Activated T-cell treated with anti-CD3 and anti-CD28 coated beads, Interleukin-2, amount 50 U/mL, for 24 hours (primary cell): ENCODE data around the gene SCAI.
"Not testable (repeated sequence)": the region's sequence is repeated elsewhere in the genome, so short reads cannot be mapped to it uniquely, and the experiment has no call there.

ENCODE experiments used
- DNase-seq: peaks from one replicate; pipeline ENCODE4 v3.0.0-alpha.2; 2020
- H3K27ac Mint-ChIP-seq: 2 replicates; pipeline ENCODE4 v1.8.0; 2020; ENCODE audit warnings: mild to moderate bottlenecking, mixed read lengths
- H3K27me3 Mint-ChIP-seq: 2 replicates; pipeline ENCODE4 v1.8.0; 2020; ENCODE audit warnings: mixed read lengths
- H3K36me3 Mint-ChIP-seq: 2 replicates; pipeline ENCODE4 v1.8.0; 2020; ENCODE audit warnings: low read depth, mixed read lengths
- H3K4me1 Mint-ChIP-seq: 2 replicates; pipeline ENCODE4 v1.8.0; 2020; ENCODE audit warnings: low read depth, mixed read lengths
- H3K4me3 Mint-ChIP-seq: 2 replicates; pipeline ENCODE4 v1.8.0; 2020; ENCODE audit warnings: mild to moderate bottlenecking, moderate library complexity, mixed read lengths
- H3K9me3 Mint-ChIP-seq: 2 replicates; pipeline ENCODE4 v1.8.0; 2020; ENCODE audit warnings: mixed read lengths

The SCAI gene

DNA sequence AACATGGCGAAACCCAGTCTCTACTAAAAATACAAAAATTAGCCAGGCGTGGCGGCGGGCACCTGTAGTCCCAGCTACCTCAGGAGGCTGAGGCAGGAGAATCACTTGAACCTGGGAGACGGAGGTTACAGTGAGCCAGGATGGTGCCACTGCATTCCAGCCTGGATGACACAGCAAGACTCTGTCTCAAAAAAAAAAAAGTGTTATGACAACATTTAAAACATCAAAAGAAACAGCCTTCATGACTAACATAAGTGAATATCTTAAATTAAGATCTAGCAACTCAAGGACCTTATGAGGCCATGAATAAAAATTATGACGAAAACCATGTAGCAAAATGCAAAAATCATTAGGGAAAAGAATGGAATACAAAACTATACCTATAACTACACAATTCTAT is 19.6 kb upstream of the SCAI start:
- not testable (repeated sequence) for H3K9me3 Mint-ChIP-seq, H3K27me3 Mint-ChIP-seq, H3K4me3 Mint-ChIP-seq, H3K27ac Mint-ChIP-seq, DNase-seq
- H3K36me3 Mint-ChIP-seq = peaks cover 40% of the 10 kb centered on the region
- peaks cover 17% of the 10 kb centered on the region for H3K4me1 Mint-ChIP-seq

DNA sequence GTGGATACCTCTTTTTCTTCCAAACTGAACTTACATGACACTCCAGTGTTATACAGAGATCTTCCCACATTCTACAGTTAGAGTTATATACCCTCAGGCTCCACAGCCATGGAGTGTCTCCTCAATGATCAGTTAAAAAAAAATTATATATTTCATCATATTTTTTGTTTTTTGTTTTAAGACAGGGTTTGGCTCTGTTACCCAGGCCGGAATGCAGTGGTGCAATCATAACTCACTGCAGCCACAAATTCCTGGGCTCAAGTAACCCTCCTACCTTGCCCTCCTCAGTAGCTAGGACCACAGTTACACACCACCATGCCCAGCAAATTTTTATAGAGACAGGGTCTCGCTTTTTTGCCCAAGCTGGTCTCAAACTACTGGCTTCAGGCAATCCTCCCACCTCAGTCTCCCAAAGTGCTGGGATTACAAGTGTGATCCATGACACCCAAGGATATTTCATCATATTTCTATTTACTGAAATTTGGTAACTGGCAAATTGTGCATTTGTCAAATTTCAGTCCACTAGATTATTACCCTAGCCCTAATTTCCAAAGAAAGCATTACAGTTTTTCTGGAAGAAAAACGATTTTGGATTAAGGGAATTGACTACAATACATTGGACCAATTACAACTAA is 18.1 kb upstream of the SCAI start:
- H3K36me3 Mint-ChIP-seq = peaks cover 49% of the 10 kb centered on the region
- H3K9me3 Mint-ChIP-seq = no peaks in the 10 kb centered on the region
- H3K27ac Mint-ChIP-seq = no peak overlapping the region
- no peak overlapping the region for H3K4me3 Mint-ChIP-seq
- no peaks in the 10 kb centered on the region for H3K27me3 Mint-ChIP-seq
- no peak for DNase-seq
- H3K4me1 Mint-ChIP-seq = peaks cover 13% of the 10 kb centered on the region

GRCh38 chr9:125160750-125161149 is 17.4 kb upstream of the SCAI start:
- H3K27me3 Mint-ChIP-seq = no peaks in the 10 kb centered on the region
- H3K4me1 Mint-ChIP-seq = peaks cover 9% of the 10 kb centered on the region
- no peak overlapping the region for H3K4me3 Mint-ChIP-seq
- peaks cover 44% of the 10 kb centered on the region for H3K36me3 Mint-ChIP-seq
- peak overlapping the region; percentile 31 for H3K27ac Mint-ChIP-seq
- no peaks in the 10 kb centered on the region for H3K9me3 Mint-ChIP-seq
- DNase-seq = no peak

GRCh38 chr9:125156551-125156950 is 13.2 kb upstream of the SCAI start:
- Mint-ChIP-seq H3K4me3 (no peak overlapping the region), H3K27ac (no peak overlapping the region), H3K36me3 (peaks cover 65% of the 10 kb centered on the region), H3K4me1 (peaks cover 5% of the 10 kb centered on the region), H3K9me3 (no peaks in the 10 kb centered on the region), H3K27me3 (no peaks in the 10 kb centered on the region)
- no peak for DNase-seq

DNA sequence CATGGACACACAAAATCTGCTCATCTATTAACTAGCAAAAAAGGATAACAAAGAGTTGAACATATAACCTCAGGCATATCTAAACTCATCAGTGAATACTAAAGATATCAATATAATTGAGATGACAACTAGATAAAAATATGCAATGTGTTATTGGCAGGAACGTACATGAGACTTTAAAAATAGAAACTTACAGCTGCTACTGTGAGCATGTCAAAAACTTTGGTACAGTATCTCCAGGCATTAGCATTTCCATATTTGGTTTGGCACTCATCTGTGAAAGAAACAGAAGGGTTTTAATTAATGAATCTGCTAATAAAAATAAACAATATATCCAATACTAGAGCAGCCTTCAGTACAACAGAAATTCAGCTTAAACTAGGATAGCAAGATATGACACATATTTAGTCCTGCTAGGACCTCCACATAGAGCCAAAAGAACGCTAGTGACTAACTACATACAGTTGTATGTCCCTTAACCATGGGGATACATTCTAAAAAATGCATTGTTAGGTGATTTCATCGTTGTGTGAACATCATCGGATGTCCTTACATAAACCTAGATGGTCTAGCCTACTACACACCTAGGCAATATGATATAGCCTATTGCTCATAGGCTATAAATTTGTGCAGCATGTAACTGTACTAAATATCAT is 10.5 kb upstream of the SCAI start:
- Mint-ChIP-seq H3K27ac (no peak overlapping the region), H3K9me3 (no peaks in the 10 kb centered on the region)

GRCh38 chr9:125151730-125152129 is 8.4 kb upstream of the SCAI start:
- Mint-ChIP-seq H3K27ac (no peak overlapping the region), H3K36me3 (peaks cover 65% of the 10 kb centered on the region), H3K9me3 (no peaks in the 10 kb centered on the region), H3K4me1 (peaks cover 5% of the 10 kb centered on the region), H3K4me3 (no peak overlapping the region), H3K27me3 (no peaks in the 10 kb centered on the region)
- DNase-seq = no peak

More for the DNA sequence above, 10.5 kb upstream of the SCAI start:
- Mint-ChIP-seq H3K4me3 (no peak overlapping the region), H3K4me1 (peaks cover 2% of the 10 kb centered on the region), H3K27me3 (no peaks in the 10 kb centered on the region), H3K36me3 (peaks cover 80% of the 10 kb centered on the region)
- no peak for DNase-seq

DNA sequence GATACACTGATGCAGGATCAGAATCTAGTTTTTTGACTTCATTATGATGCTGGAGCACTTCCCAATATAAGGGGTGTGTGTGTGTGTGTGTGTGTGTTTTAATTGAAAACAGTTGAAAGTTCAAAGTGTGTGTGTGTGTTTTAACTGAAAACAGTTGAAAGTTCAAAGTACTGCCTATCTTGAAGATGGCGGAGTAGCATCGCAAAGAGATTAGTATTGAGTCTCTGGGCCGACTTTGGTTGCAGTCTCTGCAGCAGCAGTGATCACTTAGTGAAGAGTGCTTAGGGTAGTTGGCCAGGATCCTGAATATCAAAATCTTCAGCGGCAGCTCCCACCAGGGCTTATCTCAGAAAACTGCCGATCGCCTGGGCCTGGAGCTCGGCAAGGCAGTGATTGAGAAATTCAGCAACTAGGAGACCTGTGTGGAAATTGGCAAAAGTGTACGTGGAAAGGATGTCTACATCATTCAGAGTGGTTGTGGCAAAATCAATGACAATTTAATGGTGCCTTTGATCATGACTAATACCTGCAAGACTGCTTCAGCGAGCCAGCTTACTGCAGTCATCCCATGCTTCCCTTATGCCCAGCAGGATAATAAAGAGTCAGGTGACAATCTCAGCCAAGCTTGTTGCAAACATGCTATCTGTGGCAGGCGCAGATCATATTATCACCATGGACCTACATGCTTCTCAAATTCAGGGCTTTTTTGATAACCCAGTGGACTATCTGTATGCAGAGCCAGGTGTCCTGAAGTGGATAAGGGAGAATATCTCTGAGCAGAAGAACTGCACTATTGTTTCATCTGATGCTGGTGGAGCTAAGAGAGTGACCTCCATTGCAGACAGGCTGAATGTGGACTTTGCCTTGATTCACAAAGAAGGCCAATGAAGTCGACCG is 7.3 kb upstream of the SCAI start:
- Mint-ChIP-seq H3K9me3 (no peaks in the 10 kb centered on the region), H3K4me1 (peaks cover 10% of the 10 kb centered on the region), H3K27ac (no peak overlapping the region), H3K4me3 (no peak overlapping the region), H3K27me3 (no peaks in the 10 kb centered on the region), H3K36me3 (peaks cover 62% of the 10 kb centered on the region)
- DNase-seq = no peak

- DNase-seq = no peak
- Mint-ChIP-seq H3K4me1 (peaks cover 17% of the 10 kb centered on the region), H3K36me3 (peaks cover 37% of the 10 kb centered on the region), H3K9me3 (no peaks in the 10 kb centered on the region), H3K27me3 (no peaks in the 10 kb centered on the region), H3K4me3 (no peak overlapping the region), H3K27ac (no peak overlapping the region)
Observed at GRCh38 chr9:125147401-125147951, 4.1 kb upstream of the SCAI start.

DNA sequence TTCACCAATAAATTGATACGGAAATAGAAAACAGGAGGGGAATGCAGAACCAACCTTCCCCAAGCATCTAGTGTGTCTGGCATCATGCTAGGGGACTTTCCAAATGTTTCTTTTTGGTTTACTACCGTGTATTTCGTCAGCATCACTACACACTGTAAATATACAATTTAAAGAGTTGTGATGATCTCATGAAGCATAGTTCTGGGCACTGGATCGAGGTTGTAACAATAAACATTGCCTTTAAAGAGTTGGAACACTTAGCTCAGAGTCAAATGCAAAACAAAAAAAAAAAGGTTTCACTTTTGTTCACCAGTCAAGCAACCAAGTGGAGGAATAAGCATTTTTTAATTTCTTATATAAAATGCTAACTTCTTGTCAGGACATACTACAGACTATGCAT is 2.9 kb upstream of the SCAI start:
- H3K36me3 Mint-ChIP-seq = peaks cover 32% of the 10 kb centered on the region
- no peaks in the 10 kb centered on the region for H3K27me3 Mint-ChIP-seq
- H3K27ac Mint-ChIP-seq = no peak overlapping the region
- H3K9me3 Mint-ChIP-seq = no peaks in the 10 kb centered on the region
- peaks cover 30% of the 10 kb centered on the region for H3K4me1 Mint-ChIP-seq
- no peak overlapping the region for H3K4me3 Mint-ChIP-seq
- DNase-seq = no peak

DNA sequence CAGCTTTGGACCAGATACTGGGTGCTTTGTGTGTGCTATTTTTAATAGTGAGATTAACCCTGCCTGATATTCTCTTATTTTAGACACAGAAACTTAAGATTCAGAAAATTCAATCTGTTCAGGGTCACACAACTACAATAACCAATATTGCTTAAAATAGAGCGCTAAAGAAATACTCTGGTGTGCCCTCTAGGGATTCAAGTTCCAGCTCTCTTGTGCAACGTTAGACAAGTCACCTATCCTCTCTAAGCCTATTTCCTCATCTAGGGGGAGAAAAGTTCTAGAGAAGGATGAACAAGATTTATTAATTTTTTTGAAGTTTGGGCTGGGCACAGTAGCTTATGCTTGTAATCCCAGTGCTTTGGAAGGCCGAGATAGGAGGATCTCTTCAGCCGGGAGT is 2.1 kb upstream of the SCAI start:
- Mint-ChIP-seq H3K27ac (no peak overlapping the region), H3K27me3 (no peaks in the 10 kb centered on the region), H3K4me1 (peaks cover 32% of the 10 kb centered on the region), H3K36me3 (peaks cover 23% of the 10 kb centered on the region), H3K9me3 (no peaks in the 10 kb centered on the region), H3K4me3 (no peak overlapping the region)
- DNase-seq = no peak

- Mint-ChIP-seq H3K27ac (peak overlapping the region; percentile 86), H3K27me3 (no peaks in the 10 kb centered on the region), H3K4me3 (peak overlapping the region; percentile 90), H3K4me1 (peaks cover 38% of the 10 kb centered on the region), H3K36me3 (peaks cover 24% of the 10 kb centered on the region), H3K9me3 (no peaks in the 10 kb centered on the region)
- peak; percentile 36 for DNase-seq
Observed at GRCh38 chr9:125142560-125143376, 560 bp downstream of the SCAI start.

GRCh38 chr9:125141751-125142150 is 1.6 kb downstream of the SCAI start:
- no peak for DNase-seq
- peak overlapping the region; percentile 90 for H3K4me3 Mint-ChIP-seq
- H3K27me3 Mint-ChIP-seq = no peaks in the 10 kb centered on the region
- H3K4me1 Mint-ChIP-seq = peaks cover 36% of the 10 kb centered on the region
- no peak overlapping the region for H3K27ac Mint-ChIP-seq
- peaks cover 24% of the 10 kb centered on the region for H3K36me3 Mint-ChIP-seq
- H3K9me3 Mint-ChIP-seq = no peaks in the 10 kb centered on the region

DNA sequence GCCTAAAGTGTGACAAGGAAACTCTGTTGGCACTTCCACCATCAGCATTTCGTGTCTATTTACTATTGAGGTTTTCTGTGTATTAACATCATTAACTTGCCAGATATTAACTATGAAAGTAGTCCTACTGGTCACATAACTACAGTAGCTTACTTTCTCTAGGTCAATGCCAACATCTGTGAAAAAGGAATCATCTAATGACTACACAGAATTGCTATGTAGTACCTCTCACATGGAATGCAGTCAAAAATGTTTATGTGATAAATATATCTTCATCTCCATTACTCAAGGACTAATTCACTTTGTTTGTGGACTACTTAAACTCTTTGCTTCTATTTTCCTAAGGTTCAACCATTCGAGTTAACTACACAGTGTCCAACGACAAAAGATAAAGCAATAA is 2.1 kb downstream of the SCAI start:
- Mint-ChIP-seq H3K4me3 (no peak overlapping the region), H3K9me3 (no peaks in the 10 kb centered on the region), H3K27ac (no peak overlapping the region), H3K4me1 (peaks cover 34% of the 10 kb centered on the region), H3K36me3 (peaks cover 24% of the 10 kb centered on the region), H3K27me3 (no peaks in the 10 kb centered on the region)
- no peak for DNase-seq

- Mint-ChIP-seq H3K4me3 (no peak overlapping the region), H3K4me1 (peaks cover 31% of the 10 kb centered on the region), H3K36me3 (peaks cover 24% of the 10 kb centered on the region), H3K27ac (no peak overlapping the region), H3K27me3 (no peaks in the 10 kb centered on the region), H3K9me3 (no peaks in the 10 kb centered on the region)
- no peak for DNase-seq
Observed at GRCh38 chr9:125140576-125140975, 2.8 kb downstream of the SCAI start.
